ENCODE measurements around the gene LRRIQ1. TPM values are rescaled to one million over a fixed set of nuclear protein-coding genes. Genes with fewer than 3 reads are reported as not detected.
"Not testable (repeated sequence)": the region's sequence is repeated elsewhere in the genome, so short reads cannot be mapped to it uniquely, and the experiment has no call there.

Gene LRRIQ1
- total RNA-seq, 4 donors from 2014 or later = 1.3 to 6.8 (median 4.4) TPM

GRCh38 chr12:84998341-84998740, 37.8 kb upstream of the LRRIQ1 start:
- no peak overlapping the region for H3K4me3 ChIP-seq (replicated peaks in 1 of 3)
- no peaks in the 10 kb centered on the region for H3K9me3 ChIP-seq
- no peak for TF ChIP-seq POLR2A (IDR thresholded peaks at IDR 0.05)
- TF ChIP-seq CTCF (IDR thresholded peaks at IDR 0.05) = no peak
- H3K4me1 ChIP-seq = no peaks in the 10 kb centered on the region
- no peak for DNase-seq
- H3K36me3 ChIP-seq = no peaks in the 10 kb centered on the region
- no peaks in the 10 kb centered on the region for H3K27me3 ChIP-seq
- intact Hi-C loops (cut with DNase I) = no loop called here
- H3K27ac ChIP-seq = no peak overlapping the region

GRCh38 chr12:85000729-85001128, 35.4 kb upstream of the LRRIQ1 start:
- H3K4me3 ChIP-seq (replicated peaks in 1 of 3) = no peak overlapping the region
- intact Hi-C loops (cut with DNase I) = no loop called here
- H3K4me1 ChIP-seq = no peaks in the 10 kb centered on the region
- H3K36me3 ChIP-seq = no peaks in the 10 kb centered on the region
- H3K27me3 ChIP-seq = no peaks in the 10 kb centered on the region
- no peaks in the 10 kb centered on the region for H3K9me3 ChIP-seq
- TF ChIP-seq CTCF (IDR thresholded peaks at IDR 0.05) = no peak
- no peak for TF ChIP-seq POLR2A (IDR thresholded peaks at IDR 0.05)
- WGBS, 2 donors = 78 to 83% methylated on average over 2 of the region's 2 CpGs
- no peak for DNase-seq
- no peak overlapping the region for H3K27ac ChIP-seq

- DNase-seq = no peak
- Histone ChIP-seq H3K27ac (no peak overlapping the region), H3K4me1 (no peaks in the 10 kb centered on the region), H3K9me3 (no peaks in the 10 kb centered on the region), H3K4me3 (replicated peaks in 1 of 3) (no peak overlapping the region), H3K36me3 (no peaks in the 10 kb centered on the region), H3K27me3 (no peaks in the 10 kb centered on the region)
- no peak for TF ChIP-seq CTCF (IDR thresholded peaks at IDR 0.05)
- TF ChIP-seq POLR2A (IDR thresholded peaks at IDR 0.05) = no peak
- 77 to 84% methylated on average over 3 of the region's 3 CpGs for WGBS, 2 donors
- intact Hi-C loops (cut with DNase I) = no loop called here
Measured at GRCh38 chr12:85002778-85003296, 33.3 kb upstream of the LRRIQ1 start.

- H3K9me3 ChIP-seq = no peaks in the 10 kb centered on the region
- H3K36me3 ChIP-seq = no peaks in the 10 kb centered on the region
- no peaks in the 10 kb centered on the region for H3K4me1 ChIP-seq
- no peak overlapping the region for H3K4me3 ChIP-seq (replicated peaks in 1 of 3)
- H3K27ac ChIP-seq = no peak overlapping the region
- DNase-seq = no peak
- H3K27me3 ChIP-seq = no peaks in the 10 kb centered on the region
- intact Hi-C loops (cut with DNase I) = no loop called here
- TF ChIP-seq POLR2A (IDR thresholded peaks at IDR 0.05) (no peak), CTCF (IDR thresholded peaks at IDR 0.05) (no peak)
Measured at GRCh38 chr12:85004204-85004603, 31.9 kb upstream of the LRRIQ1 start.

GRCh38 chr12:85005047-85005446, 31.1 kb upstream of the LRRIQ1 start:
- intact Hi-C loops (cut with DNase I); H3K4me3 ChIP-seq (replicated peaks in 1 of 3); H3K9me3 ChIP-seq; H3K36me3 ChIP-seq; DNase-seq; H3K27ac ChIP-seq; H3K27me3 ChIP-seq; H3K4me1 ChIP-seq: not testable (repeated sequence)
- WGBS, 2 donors = 60% methylated on average over 2 of the region's 2 CpGs

GRCh38 chr12:85005615-85006014, 30.5 kb upstream of the LRRIQ1 start:
- no peak overlapping the region for H3K4me3 ChIP-seq (replicated peaks in 1 of 3)
- intact Hi-C loops (cut with DNase I) = no loop called here
- TF ChIP-seq CTCF (IDR thresholded peaks at IDR 0.05) = no peak
- no peak for TF ChIP-seq POLR2A (IDR thresholded peaks at IDR 0.05)
- no peaks in the 10 kb centered on the region for H3K36me3 ChIP-seq
- no peaks in the 10 kb centered on the region for H3K9me3 ChIP-seq
- no peaks in the 10 kb centered on the region for H3K4me1 ChIP-seq
- H3K27ac ChIP-seq = no peak overlapping the region
- 90 to 100% methylated on average over 1 of the region's 1 CpG for WGBS, 2 donors
- no peaks in the 10 kb centered on the region for H3K27me3 ChIP-seq
- no peak for DNase-seq

All from thyroid gland (tissue), 4 donors.